CD4-positive, alpha-beta T cell treated with Interleukin-21 for 1 hour (primary cell): ENCODE measurements around the gene SDCBP2.

ENCODE experiments used
- DNase-seq: peaks from one replicate; pipeline ENCODE4 v3.0.0-alpha.2; 2020

Gene SDCBP2, protein sequence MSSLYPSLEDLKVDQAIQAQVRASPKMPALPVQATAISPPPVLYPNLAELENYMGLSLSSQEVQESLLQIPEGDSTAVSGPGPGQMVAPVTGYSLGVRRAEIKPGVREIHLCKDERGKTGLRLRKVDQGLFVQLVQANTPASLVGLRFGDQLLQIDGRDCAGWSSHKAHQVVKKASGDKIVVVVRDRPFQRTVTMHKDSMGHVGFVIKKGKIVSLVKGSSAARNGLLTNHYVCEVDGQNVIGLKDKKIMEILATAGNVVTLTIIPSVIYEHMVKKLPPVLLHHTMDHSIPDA

DNA sequence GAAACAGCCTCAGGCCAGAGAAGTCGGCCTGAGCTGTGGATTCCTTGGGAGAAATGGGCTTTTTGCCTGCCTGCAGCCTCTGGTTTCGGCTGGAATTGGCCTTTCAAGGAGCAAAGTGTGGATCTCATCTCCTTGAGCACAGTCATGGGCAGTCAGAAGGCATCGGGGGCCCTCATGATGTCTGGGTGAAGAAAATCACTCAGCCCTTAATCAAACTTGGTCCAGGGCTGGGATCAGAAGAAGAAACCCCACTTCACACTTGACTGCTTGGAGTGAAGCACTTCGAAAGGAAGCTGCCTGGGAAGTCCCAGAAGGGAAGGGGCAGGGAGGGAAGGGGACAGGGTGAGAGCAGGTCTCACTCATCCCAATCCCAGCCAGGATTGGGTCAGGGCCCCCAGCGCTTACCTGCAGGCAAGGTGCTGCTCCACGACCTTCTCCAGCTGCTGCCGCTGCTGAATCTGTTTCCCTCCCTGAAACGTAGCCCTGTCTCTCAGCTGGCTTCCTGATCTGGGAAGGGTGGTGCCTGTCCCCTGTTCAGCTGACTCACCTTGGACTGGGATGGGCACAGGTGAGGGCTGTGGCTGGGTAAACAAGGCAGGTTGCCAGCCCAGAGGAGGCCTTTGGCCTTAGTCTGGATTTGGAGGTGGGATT is at the start of gene SDCBP2:
TSS of gene SDCBP2 (minus strand) at position 460 of the 651 bp plus-strand sequence. CDS start 8,723 bp downstream, outside the sequence.
- no peak for DNase-seq

DNA sequence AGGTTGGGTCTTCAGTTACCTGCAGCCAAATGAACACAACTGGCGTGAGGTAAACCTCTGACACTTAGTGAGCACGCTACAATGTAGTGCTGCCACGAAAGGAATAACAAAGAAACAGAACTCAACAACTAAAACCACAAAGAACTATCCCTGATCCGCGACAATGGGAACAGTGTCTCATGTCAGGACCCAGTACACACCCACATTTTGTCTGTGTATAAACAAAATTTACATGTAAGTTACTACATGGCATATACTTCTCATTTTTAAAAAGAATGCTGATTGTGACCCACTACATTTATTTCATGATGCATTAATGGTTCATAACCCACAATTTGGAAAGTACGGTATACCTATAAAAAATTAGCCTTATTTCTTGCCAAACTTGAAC is 49.8 kb upstream of the SDCBP2 start:
- no peak for DNase-seq

DNA sequence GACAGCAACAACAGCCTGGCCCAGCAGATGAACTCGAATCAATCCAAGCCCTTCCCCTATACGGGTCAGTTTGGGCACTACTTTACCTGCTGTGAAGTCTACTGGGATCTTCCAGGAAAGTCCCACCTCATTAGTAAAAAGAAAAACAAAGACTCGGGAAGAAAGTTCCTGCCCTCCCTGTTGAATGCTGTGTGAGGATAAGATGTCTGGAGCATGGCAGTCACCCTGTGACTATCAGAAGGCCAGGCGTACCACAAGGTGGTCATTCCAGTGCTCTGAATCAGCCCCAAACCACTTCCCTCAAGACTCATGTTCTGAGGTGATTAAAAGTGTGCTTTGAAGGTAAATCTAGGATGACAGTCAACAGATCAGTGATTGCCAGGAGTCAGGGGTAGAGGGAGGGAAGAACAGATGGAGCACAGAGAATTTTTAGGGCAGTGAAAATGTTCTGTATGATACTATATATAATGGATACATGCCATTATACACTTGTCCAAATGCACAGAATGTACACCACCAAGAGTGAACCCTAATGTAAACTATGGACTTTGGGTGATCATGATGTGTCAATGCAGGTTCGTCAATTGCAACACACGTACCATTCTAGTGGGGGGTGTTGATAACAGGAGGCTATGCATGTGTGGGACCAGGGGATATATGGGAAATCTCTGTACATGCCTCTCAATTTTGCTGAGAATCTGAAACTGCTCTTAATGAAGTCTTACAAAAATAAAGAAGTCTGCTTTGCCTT is 49.2 kb upstream of the SDCBP2 start:
- no peak for DNase-seq

DNA sequence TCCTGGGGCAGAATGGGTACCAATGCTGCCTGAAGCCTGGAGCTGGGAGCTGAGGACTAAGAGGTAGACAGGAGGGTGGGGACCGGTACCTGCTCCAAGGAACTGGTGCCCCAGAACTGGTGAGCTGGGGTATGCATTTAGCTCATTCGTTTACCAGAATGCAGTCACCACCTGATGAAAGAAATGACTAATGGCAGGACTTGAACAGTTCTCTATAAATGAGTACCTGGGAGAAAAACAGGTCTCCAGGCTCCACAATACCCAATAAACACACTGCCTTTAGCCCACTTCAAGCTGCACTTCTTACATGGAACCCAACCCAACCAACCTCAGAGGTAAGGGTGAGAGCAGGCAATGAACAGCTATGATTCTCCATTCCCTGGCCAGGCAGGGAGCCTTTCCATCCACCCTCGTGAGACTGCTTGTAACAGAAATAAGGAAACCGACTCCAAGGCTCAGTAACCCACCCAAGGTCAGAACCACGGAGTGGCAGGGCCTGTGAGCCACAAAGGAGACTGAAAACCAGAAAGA is 48.5 kb upstream of the SDCBP2 start:
- no peak for DNase-seq

DNA sequence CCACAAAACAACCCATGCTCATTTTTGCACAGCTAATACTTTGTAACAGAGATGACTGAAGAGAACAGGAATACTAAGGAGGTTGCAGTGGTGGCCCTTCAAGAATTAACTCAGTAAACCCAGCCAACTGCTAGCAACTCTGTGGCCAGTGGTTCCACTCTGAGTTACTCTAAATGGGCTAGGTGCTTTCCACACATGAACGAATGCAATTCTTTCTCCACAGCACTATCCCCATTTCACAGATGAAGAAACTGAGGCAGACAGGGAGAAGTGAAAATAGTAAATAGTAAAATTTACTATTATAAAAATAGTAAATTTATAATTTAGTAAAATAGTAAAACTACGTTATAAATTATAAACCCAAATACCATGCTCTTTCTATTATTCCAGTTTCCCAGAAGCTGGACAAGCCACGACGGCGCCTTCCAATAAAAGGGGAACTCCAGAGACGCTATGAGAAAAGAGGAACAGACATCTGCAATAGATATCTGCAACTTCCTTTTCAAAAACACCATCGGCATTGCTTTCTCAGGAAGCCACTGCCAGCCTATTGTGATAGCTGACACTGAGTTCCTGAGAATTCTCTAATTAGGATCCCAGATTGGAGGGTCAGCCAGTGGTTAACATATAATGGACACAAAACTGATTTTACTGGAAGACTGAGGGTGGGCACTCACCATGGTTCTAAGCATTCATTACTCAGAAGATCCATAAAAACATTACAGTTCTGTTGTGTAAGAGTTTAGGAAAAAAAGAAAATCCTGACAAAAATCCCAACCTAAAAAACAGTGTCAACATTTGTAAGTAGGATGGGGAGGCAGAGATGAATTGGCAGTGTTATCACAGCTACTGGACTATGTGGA is 47.7 kb upstream of the SDCBP2 start:
- no peak for DNase-seq

DNA sequence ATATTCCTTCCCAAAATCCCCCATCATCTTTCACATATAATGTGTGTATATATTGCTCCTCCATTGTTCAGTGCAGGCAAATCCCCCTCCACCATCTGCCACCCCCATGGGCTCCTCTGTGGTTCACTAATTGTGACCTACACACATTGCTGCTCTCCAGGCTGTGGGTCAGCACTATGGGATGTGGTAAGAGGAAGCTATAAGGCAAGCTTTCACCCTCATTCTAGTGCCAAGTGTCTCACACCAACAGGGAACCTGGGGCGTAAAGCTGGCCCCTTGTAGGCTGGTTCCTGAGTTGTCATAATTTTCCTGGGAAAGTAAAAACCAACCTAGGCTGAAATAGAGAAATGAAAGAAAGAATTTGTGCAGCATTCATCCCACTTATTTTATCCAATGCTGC is 47.1 kb upstream of the SDCBP2 start:
- no peak for DNase-seq

DNA sequence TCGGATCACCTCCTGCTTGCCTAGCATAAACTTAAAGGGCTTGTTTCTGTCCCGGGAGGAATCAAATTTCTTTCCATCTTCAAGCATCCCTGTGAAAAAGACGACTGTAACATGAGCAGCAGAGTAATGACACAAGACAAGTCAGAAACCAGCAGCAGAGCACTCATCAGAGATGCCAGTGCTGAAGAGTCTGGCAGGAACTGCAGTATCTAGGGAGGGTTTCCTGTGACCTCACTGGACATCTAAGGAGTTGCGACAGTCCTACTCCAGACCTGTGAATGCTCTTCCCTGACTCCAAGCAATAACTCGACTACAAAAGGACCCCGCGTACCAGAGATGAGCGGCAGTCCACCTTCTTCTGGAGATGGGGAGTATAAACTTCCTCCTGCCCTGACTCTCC is 46.6 kb upstream of the SDCBP2 start:
- DNase-seq: no peak

DNA sequence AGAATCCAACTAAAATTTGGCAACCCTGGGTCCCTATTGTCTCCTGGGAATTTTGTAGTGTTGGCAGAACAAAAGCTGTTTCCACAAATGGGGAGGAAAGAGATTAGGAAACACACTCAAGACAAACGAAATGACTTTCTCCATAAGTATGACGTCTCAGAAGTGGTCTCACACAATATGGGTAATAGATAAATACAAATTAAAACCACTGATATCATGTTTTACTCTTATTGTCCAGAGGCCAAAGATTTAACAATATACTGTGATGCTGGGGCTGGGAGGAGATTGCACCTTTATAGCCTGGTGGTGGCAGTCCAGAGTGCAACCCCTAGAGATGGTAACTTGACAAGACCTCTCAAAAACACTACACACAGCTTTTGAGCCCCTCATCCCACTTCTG is 45.3 kb upstream of the SDCBP2 start:
- no peak for DNase-seq

DNA sequence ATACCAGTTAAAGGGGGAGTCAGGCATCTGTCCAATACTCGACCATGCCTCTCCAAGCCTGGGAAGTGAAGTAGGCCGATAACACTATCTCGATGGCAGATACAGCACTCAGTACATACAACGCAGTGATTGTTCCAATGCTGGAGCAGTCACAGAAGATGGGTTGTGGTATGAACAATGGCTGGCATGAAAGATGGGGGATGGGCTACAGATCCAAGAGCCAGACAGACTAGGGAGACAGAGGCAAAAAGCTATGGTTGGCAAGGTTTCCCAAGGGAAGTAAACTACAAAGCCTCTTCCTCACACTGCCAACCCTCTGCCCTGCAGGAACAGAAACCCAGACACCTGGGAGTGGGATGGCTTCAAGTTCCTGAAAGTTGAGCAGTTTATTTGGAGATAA is 44.7 kb upstream of the SDCBP2 start:
- no peak for DNase-seq

DNA sequence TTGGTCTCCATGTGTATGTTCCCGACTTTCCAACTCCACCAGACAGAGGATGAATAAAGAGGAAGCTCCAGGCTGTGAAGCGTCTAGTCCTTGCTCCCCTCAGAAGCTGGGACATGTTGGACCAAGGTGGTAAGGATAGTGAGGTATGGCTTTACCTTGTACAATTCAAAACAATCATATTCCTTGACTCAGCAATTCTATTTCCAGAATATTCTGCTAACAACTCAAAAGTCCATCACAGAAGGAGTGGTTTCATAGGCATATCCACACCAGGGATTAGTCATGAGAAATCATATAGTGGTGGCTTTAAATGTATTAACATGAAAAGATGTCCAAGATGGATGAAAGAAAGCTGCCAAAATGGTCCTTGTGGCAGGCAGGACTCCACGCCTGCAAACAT is 44.1 kb upstream of the SDCBP2 start:
- no peak for DNase-seq

DNA sequence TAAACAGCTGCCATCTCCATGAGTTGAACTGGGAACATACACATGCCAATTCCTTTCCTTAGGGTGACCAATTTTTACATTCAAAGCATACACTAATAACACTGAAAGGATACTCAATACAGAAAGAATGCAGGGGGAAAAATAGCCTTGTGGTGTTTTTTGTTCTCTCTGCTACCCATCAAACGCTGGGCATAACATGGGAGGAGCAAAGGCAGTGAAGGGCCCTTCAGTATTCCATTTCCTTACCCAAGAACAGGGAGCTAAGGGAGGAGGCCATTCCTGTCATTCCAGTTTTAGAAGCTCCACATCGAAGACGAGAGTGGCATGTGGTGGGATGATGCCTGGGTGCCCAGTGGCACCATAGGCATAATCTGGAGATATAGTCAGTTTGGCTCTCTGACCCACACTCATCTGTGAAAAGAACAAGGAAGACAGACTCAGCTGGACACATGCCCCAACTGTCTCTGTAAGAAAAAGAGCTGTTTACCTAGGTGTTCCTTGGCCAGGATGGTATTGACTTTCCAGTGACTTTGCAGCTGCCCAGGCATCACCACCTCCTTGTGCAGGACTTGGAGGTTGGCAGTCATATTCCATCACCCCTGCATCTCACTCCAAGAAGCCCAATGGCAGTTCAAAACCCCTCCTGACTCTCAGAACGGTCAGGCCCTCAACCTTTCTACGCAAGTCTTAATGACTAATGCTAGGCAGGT is 43.0 kb upstream of the SDCBP2 start:
- no peak for DNase-seq

DNA sequence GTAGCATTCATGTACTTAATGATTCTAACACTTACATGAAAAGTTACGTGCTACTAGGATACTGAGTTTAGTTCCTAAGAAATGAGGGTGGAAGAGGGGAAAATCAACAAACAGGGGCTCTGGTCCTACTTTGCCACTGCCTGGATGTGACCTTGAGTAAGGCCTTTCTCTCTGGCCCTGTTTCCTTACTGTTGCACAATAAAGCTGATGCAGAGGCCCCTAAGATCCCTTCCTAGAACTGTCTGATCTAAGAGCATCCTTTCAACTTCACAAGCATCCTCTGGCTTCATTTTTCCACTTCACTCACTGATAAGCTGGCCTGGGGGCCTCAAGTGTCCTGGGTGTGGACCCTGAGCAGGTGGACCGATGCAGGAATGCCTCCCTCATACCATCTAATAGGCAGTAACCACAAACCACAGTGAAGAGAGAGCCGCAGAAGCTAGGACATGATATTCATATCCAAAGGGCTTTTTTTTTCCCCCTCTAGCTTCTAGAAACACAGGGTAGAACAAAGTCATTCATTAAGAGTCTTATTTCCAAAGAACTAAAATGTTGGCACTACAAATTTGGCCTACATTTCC is 42.4 kb upstream of the SDCBP2 start:
- DNase-seq: no peak

DNA sequence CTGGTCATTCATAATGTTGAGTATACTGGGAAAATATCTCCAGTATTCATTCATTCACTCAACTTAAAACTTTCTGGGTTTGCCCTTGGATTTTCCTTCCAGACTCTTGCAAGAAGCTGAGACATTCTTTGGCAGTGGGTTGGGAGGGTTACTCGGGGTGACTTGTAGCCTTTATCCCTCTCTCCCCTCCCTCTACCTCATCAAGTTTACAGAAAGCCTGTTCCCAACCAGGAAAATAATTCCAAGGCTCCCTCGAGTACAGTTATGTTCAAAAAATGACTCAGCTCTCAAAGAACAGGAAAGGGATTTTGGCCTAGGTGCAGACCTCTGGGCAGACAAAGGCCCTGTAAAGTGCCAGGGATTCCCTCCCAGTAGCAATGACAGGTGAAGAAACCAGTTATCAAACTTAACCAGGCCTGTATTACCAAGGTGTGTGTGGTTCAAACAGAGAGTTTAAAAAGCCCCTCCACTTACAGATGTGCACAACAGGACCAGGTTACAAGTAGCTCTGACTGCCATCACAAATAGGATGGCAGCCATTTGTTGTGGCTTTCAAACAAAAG is 41.7 kb upstream of the SDCBP2 start:
- no peak for DNase-seq

DNA sequence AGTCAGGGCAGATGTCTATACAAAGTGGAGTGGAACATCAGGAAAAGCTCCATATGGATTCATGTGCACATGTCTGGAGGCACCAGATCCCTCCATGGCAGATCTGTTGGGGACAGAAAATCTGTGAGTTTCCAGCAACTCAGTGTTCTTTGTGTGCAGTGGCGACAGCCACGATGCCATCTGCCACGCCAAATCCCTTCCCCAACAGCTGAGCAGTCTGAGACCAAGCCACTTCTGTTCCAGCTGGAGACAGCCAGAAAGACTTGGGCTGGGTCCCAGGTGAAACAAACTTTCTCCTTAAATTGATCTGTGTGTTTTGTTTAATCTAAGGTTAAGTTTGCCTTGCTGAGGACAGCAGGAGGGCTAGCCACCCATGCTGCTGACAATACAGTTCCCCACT is 41.0 kb upstream of the SDCBP2 start:
- DNase-seq: no peak

DNA sequence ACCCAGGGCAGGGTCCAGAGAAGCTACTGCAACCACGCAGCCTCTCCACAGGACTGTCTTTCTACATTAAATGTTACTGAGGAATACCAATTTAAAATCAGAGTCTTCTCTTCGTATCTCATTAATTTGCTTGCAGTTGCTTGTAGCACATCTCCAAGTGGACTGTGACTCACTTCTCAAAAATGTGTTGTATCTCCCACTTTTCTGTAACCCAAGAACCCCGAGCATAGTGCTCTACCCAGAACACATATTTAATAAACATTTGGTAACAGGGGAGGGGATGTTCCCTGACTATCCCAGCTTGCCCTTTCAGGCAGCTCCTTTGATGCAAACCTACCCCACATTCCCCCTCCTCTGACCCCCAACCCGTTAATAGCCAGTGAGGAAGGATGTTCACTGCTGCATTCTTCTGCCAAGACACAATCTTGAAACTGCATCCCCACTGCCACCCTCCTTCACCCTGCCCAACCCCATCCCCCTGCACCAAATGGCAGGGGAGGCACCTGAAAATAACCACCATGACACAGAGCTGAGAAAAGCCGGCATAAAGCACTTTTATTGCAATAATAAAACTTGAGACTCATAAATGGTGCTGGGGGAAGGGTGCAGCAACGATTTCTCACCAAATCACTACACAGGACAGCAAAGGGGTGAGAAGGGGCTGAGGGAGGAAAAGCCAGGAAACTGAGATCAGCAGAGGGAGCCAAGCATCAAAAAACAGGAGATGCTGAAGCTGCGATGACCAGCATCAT is 39.7 kb upstream of the SDCBP2 start:
- DNase-seq: no peak

DNA sequence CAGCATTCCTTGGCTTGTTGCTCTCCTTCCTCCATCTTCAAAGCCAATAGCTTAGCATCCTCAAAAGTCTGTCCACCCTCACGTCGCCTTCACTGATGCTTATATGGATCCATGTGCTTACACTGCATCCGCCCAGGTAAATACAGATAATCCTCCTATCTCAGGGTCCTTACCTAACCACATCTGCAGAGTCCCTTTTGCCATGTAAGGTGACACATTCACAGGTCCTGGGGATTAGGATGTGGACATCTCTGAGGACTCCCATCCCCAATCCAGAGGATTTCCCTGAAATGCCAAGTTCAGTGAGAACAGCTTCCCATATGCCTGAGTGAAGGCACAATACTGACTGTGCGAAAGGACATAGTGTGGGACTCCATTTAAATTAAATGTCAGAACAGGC is 38.5 kb upstream of the SDCBP2 start:
- no peak for DNase-seq

DNA sequence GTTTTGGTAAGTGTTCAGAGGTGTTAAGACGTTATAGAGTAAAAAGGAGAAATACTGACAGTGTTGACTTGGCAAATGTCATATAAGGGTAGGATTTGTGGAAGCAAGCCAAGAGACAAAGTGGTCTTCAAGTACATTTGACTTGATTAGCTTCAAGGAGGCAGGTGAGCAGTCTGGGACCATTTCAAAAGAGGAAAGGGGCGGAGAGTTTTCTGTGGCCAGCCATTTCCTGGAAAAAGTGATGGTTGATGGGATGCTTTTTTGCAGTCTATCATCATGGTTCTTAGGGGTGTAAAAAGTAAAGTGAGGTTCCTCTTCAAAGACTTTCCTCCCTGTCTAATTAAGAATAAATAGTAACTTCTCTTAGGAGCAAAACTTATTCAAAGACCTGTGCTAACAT is 35.2 kb upstream of the SDCBP2 start:
- peak; percentile 29 for DNase-seq

DNA sequence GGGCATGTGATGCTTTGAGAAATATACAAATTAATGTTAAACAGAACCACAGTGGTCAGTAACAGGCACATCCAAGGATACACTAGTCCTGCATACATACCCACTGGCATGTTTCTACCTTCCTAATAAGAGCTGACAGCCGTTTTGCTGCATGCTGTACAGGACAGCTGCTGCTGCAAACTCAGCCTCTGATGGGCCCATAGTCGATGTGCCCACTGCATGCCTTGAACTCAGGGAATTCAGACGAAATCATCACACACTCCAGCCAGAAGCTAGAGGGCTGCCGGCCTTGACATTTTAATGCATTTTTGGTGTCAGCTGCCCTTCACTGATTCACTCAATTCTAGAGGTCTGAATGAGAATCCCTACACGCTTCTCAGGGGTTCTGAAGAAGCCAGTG is 34.6 kb upstream of the SDCBP2 start:
- no peak for DNase-seq

DNA sequence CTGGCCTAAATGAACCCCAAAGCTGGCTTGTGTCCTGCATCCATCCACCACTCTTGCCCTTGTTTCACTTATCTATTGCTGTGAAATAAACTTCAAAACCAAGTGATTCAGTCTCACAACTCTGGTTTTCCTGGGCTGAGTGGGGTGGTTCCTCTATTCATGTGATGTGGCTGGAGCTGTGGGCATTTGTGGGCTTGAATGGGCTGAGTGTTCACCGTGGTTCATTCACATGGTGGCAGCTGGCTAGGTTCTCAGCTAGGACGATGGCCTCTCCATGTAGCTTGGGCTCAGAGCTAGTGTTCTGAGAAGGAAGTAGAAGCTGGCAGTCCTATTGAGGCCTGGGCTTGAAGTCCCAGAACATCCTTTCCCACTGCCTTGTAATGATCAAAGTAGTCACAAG is 33.5 kb upstream of the SDCBP2 start:
- no peak for DNase-seq

DNA sequence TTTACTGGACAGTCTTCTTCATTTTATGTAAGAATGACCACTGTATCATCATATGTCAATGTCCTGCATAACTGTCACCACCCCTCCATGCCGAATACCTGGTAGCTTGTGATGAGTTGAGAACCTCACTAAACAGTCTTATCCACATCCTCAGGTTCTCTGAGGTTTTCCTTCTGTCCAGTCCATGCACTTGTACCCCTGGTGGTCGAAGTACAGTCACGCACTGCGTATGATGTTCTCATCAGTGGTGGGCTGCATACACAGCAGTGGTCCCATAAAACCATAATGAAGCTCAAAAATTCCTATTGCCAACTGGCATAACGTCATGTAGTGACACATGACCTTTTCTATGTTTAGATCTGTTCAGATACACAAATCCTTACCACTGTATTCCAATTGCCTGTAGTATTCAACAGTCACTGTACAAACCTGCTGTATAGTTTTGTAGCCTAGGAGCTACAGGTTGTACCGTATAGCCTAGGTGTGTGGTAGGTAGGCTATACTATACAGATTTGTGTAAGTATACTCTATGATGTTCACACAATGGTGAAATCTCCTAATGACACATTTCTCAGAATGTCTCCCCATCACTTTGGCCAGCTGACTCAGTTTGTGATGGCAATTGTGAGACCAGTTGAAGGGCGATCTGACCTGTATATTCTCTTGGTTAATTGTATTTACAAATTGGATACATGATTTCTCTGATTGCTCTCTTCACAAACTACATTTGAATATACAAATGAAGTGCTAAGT is 31.3 kb upstream of the SDCBP2 start:
- DNase-seq: no peak
